Endometrium (tissue), 2 donors: Measurements from ENCODE around the gene EHD2.
"Not testable (repeated sequence)": the region's sequence is repeated elsewhere in the genome, so short reads cannot be mapped to it uniquely, and the experiment has no call there.

ENCODE experiments used
- FAIRE-seq: peaks from 2 replicates; lab custom pipeline; 2012; peaks lifted over from hg19 to GRCh38; lab: Jason Lieb, UNC
- donor health status: control.
- donor health status: control.

The EHD2 gene

GRCh38 chr19:47713046-47714021 lies at the start of gene EHD2:
Gene EHD2, plus strand, starts transcription at chr19:47713422. Its CDS starts 3,191 bp downstream, at chr19:47716613.
- no peak for FAIRE-seq

GRCh38 chr19:47663435-47663910 lies 49.7 kb upstream of the EHD2 start:
- FAIRE-seq: no peak

DNA sequence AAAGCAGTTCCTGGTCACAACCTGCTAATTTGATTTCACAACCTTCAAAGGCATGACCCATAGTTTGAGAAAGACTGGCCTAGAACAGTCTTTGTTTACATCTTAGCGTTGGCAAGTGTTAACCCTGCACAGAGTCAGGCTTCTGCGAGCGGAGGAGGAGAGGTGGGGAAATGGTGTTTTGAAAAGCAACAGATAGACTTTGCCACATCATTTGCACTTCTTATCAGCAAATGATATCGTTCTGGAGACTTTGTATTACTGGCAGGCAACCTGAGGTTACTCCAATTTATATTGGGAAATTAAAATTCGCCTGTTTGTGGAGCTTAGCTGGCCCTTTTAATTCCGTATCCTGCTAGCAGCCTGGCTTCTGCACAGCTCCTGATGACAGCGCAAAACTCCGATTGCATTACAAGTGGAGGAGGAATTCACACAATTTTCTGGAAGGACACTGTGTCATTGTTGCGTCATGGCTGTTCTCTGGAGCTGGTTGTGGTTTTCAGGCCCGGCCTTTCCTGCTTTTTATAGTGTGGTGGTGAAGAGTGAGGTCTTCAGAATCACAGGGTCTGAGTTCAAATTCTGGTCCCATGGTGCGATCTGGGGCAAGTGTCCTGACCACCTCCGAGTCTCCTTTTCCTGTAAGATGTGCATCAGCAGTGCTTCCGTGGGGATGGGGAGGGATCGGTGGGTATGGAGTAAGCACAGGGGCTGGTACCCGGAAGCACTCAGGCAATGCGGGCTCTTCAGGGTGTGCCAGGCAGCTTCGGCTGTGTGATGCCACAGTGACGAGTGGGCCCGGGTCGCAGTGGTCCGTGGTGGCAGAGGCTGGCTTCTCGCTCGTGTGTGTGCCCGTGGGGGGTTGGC lies 49.1 kb upstream of the EHD2 start:
- FAIRE-seq: no peak

DNA sequence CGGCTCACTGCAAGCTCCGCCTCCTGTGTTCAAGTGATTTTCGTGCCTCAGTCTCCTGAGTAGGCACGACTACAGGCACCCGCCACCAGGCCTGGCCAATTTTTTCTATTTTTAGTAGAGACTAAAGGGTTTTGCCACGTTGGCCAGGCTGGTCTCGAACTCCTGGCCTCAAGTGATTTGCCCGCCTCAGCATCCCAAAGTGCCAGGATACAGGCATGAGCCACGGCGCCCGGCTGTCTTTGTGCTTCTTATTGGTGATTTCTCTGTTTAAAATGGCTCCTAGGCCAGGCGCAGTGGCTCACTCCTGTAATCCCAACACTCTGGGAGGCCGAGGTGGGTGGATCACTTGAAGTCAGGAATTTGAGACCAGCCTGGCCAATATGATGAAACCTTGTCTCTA lies 44.7 kb upstream of the EHD2 start:
- not testable (repeated sequence) for FAIRE-seq

- FAIRE-seq: no peak
These were observed 42.5 kb upstream of the EHD2 start for GRCh38 chr19:47670736-47671135.

- FAIRE-seq: no peak
These were observed 41.7 kb upstream of the EHD2 start for GRCh38 chr19:47671499-47671898.

DNA sequence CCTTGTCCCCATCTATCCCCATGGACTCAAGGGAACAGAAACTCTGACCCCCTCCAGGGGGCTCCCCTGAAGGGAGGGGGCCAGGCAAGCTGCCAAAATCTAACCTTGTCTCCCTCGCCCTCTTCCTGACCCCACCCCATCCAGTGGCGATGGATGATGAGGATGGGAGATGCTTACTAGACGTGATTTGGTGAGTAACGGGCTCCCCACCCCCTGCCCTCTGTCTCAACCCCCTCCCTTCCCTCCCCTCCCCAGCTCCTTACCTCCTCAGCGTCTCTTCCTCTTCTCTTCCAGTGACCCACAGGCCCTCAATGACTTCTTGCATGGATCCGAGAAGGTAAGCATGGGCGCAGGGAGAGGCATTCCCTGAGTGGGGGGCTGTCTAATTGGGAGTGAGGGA lies 39.8 kb upstream of the EHD2 start:
- no peak for FAIRE-seq

DNA sequence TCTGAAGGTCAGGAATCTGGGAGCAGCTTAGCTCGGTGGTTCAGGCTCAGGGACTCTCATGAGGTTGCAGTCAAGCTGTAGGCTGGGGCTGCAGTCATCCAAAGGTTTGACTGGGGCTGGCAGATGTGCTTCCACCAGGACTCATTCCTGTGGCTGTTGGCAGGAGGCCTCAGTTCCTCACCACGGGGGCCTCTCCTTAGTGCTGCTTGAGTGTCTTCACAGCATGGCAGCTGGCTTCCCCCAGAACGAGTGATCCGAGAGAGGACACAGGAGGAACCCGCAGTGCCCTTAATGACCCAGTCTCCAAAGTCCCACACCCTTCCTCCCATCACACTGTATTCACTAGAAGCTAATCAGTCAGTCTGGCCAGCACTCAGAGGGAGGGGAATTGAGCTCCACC lies 38.7 kb upstream of the EHD2 start:
- FAIRE-seq: no peak

DNA sequence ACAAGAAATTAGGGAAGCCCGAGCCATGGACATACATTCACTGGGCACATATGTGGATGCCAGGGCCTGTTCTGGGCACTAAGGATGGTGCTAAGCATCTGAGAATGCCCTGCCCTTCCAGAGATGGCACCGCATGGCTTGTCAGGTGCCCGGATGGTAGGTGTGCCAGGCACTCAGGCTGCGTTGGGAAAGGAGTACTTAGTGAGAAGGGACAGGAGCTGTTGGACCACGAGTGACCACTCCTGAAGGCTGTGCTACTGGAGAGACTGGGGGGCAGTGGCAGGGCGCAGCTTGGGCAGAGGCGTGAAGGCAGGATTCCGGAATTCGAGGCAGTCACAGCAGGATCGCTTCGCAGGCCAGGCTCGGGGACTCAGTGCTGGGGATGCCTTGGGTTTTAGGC lies 38.0 kb upstream of the EHD2 start:
- FAIRE-seq: no peak

DNA sequence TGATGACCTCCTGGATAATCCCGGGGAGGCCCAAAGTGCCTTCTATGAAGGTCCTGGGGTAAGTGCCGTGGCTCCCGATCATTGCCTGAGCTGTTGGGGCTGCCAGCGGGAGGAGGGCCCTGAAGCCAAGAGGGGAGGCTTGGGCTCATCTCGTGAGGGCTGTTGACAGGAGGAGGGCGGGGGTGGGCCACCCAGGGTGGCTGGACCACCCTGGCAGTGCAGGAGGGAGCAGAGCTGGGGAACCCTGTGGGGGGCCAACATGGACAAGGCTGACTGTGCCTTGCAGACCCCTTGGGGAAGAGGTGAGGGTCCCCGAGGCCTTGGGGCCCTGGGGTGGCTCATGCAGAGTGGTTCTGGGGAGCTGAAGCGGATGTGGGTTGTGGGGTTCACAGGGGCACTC lies 37.4 kb upstream of the EHD2 start:
- FAIRE-seq: no peak

DNA sequence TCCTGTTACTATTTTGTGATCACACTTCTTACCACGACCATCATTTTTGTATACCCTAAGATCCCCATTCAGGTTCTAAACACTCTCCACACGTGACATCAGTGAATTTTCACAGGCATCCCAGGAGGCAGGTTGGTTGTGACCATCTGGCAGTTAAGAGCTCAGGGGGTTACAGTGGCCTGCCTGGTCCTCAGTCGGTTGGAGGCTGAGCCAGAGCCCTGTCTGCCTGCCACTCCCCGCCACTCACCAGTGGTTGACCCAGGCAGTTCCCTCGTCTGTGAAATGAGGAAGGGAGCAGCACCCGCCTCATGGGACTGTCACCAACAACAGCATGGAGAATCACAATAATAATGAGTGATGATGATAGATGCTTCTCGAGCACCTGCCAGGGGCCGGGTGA lies 36.4 kb upstream of the EHD2 start:
- no peak for FAIRE-seq

GRCh38 chr19:47679251-47679900 lies 33.8 kb upstream of the EHD2 start:
- FAIRE-seq: no peak

DNA sequence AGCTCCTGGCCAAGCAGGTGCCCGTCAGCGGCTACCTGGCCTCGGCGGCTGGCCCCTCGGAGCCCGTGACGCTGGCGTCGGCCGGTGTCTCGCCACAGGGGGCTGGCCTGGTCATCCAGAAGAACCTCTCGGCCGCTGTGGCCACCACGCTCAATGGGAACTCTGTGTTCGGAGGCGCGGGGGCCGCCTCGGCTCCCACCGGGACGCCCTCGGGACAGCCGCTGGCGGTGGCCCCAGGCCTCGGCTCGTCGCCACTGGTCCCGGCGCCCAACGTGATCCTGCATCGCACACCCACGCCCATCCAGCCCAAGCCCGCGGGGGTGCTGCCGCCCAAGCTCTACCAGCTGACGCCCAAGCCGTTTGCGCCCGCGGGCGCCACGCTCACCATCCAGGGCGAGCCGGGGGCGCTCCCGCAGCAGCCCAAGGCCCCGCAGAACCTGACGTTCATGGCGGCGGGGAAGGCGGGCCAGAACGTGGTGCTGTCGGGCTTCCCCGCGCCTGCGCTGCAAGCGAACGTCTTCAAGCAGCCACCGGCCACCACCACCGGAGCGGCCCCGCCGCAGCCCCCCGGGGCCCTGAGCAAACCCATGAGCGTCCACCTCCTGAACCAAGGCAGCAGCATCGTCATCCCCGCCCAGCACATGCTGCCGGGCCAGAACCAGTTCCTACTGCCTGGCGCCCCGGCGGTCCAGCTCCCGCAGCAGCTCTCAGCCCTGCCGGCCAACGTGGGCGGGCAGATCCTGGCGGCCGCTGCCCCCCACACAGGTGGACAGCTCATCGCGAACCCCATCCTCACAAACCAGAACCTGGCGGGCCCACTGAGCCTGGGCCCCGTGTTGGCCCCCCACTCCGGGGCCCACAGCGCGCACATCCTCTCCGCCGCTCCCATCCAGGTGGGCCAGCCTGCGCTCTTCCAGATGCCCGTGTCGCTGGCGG lies 33.0 kb upstream of the EHD2 start:
- FAIRE-seq: no peak

GRCh38 chr19:47680858-47681332 lies 32.3 kb upstream of the EHD2 start:
- no peak for FAIRE-seq

- FAIRE-seq: no peak
These were observed 31.8 kb upstream of the EHD2 start for GRCh38 chr19:47681388-47681787.

DNA sequence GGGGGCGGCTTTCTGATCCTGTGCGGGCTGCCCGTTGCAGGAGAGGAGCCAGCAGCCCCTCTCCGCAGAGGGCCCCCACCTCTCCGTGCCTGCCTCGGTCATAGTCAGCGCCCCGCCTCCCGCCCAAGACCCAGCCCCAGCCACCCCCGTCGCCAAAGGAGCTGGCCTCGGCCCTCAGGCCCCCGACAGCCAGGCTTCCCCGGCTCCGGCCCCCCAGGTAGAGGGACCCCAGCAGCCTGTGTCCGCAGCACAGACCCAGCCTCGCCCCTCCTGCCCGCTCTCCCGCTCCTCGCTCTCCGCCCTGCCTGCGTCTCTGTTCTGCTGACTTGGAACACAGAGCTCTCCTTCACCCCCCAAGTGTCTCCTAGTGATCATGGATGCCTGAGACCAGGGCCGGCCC lies 31.3 kb upstream of the EHD2 start:
- no peak for FAIRE-seq

GRCh38 chr19:47682939-47683338 lies 30.3 kb upstream of the EHD2 start:
- FAIRE-seq: no peak

DNA sequence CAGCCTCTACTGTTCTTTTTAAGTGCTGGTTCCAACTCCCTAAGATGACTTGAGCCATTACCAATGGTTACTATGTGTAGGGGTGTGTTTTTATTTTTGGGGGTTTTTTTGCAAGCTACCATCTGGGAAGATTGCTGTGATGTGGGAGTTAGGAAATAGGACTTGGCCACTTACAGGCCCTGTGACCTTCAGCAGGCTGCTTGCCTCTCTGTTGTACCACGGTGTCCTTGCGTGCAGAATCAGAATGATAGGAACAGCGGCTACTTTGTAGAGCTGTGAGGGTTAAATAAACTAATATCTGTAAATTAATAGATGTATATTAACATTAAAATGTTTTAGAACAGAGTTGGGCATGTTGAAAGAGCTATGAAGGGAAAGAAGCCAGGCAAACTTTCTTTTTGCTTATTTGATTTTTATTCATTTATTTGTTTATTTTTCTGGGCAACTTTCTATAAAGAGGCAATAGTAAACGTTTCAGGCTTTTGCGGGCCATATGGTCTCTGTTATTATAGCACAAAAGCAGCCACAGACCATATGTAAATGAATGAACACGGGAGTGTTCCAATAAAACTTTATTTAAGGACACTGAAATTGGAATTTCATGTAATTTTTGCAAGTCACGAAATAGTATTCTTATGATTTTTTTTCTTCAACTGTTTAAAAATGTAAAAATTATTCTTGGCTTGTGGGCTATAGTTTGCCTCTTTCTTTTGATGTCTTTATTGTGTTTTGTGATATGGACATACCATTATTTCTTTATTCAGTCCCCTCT lies 26.4 kb upstream of the EHD2 start:
- FAIRE-seq: no peak

DNA sequence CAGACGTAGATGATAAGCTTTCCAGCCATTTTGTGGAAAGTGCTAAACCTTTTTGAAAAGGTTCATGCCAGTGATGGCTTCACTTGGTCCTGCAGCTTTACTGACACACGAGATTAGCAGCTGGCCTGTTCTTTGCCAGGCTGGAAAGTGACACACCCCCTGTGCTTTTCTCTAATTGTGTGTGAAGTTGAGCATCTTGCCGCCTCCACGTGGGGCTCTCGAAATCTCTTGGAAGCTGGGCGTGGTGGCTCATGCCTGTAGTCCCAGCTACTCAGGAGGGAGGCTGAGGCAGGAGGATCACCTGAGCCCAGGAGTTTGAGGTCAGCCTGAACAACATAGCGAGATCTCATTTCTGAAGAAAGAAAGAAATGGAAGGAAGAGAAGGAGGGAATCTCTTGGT lies 25.3 kb upstream of the EHD2 start:
- no peak for FAIRE-seq

DNA sequence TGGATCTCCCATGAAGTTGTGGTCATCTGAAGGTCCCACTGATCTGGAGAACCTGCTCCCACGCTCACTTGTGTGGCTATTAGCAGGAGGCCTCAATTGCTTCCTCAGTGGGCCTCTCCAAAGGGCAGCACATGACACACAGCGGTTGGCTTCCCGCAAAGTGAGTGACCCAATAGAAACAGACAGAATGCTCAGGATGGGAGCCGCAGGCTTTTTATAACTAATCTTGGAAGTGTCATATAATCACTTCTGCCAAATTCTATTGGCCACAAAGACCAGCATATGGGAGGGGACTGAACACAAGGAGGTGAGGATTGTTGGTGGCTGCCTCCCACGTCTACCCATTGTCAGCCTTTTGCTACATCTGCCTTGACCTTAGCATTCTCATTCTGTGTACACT lies 22.1 kb upstream of the EHD2 start:
- no peak for FAIRE-seq
